Tibial nerve (tissue), 4 donors: ENCODE results near the gene ZFPL1.

ENCODE experiments used
- CTCF ChIP-seq, 5 experiments: fragments of 200-600 bp in 3 of 5; fragments of 450-650 bp in 2 of 5; sonication (generic) in 3 of 5; IDR thresholded peaks; one replicate each; pipeline ENCODE4 v1.5.1; 2016 to 2019; ENCODE audit warnings: antibody characterized with exemption in 5 of 5, mild to moderate bottlenecking in 3 of 5, moderate library complexity in 2 of 5
- EP300 ChIP-seq, 2 donors: sonication (generic); formaldehyde crosslinking; IDR thresholded peaks; one replicate each; pipeline ENCODE4 v1.6.1; 2017; ENCODE audit warnings: antibody characterized with exemption in 2 of 2, mild to moderate bottlenecking in 1 of 2
- POLR2A ChIP-seq, 2 donors: fragments of 450-650 bp; IDR thresholded peaks; one replicate each; pipeline ENCODE4 v1.6.1; 2017; ENCODE audit warnings: antibody characterized with exemption in 2 of 2, mild to moderate bottlenecking in 2 of 2, moderate library complexity in 2 of 2

- TF ChIP-seq CTCF (IDR thresholded peaks at IDR 0.05) (no peak), POLR2A (IDR thresholded peaks at IDR 0.05) (no peak), EP300 (IDR thresholded peaks at IDR 0.05) (no peak)
Observed at GRCh38 chr11:65083134-65083833, 738 bp upstream of the ZFPL1 start.
